HG03457 (cell line): ENCODE measurements around the gene ZSCAN30.
A peak's percentile ranks its signal among the peaks of the same experiment; 100 is the strongest.

Experiments used
- ATAC-seq: cut with Tn5 transposase; IDR thresholded peaks from one replicate; pipeline ENCODE4 v1.9.1; 2021; ENCODE audit warnings: moderate number of reproducible peaks; ENCODE audit not compliant: unreplicated experiment

Gene ZSCAN30

DNA sequence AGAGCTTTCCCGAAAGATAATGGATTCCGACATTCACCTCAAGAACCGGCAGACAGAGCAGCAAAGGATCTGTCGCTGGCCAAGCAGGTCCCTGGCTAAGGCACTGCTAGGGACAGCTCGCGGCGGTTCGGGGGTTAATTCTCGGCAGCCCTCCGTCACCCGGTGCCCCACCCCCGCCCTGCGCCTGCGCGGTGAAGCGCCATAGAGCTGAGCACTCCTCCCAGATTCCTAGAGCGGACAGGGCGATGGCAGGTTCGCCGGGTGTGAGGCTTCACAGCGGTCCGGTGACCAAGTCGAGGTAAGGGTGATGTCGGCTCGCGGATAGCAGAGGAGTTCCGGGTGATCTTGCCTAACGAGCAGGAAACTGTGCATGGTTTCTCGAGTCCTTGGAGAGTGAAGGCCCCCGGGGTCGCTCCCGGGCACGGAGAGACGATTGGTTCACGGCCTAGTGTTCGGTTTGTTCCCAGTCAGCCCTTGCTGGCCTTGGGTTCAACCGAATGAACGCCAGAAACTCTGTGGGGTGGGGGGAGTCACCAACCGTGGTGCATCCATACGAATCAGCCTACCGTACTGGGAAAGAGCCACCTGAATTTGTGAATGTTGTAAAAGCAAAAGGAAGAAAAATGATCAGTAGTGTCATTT is at the start of gene ZSCAN30:
ZSCAN30 (minus strand) TSS at position 136 of the 642 bp plus-strand sequence. CDS start 25,877 bp downstream, outside the sequence.
- peak; percentile 82 for ATAC-seq

DNA sequence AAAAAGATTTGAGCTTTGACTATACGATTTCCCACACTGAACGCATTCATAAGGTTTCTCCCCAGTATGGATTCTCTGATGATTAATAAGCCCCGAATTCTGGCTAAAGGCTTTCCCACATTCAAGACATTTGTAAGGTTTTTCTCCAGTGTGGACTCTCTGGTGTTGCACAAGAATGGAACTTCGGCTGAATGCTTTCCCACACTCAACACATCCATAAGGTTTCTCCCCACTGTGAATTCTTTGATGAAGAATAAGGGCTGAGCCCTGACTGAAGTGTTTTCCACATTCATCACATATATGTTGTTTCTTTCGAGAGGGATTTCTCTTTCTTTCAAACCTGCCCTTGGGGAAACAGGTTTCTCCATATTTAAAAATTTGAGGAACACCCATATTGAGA is 47.3 kb upstream of the ZSCAN30 start:
- no peak for ATAC-seq

DNA sequence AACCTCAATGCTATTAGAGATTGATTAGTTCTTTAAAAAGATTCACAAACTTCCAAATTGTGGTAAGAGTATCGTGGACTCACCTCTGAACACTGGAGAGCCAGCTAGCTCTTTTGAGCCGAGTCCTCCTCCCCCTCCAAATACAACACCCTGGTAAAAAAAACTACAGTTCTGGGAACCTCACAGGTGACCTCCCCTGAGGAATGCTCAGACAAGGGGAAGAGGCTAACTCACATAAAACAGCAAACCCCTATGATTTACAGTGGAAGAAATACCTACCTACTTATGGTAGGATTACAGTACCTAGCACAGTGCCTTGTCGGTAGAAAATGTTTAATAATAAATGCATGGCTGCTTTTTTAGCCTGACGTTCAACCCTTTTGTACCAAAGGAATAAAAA is 45.8 kb upstream of the ZSCAN30 start:
- no peak for ATAC-seq

DNA sequence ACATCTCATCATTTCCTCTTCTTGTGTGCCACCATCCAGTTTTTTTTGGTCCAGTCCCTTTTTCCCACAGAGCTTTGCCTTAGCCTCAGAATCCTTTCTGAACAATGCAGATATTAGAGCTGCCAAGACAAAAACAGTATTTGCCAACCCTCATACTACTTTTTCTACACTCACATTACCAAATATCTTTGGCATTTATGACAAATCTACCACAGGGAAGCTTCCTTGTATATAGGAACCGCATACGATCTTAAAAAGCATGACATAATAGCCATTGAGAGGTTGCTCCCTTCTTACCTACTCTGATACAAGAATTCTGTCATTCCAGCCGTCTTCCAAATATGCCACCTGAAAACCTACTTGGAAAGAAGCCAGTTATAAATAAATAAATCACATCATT is 44.8 kb upstream of the ZSCAN30 start:
- ATAC-seq = no peak

DNA sequence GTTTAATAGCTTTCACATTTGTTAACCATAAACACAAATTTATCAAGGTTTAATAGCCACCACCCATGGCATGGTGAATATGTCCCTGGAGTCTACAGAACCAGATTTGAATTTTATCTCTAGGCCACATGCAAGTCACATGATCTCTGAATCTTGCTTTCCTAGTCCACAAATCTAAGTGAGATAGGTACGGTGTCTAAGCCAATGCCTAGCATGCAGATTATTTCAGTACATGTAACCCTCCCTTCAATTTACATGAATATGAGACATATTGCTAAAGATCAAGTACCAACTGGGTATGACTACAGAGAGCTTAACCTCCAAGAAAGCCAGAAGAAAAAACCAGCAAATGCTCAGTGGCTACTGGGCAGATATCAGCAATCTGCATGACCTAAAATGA is 44.2 kb upstream of the ZSCAN30 start:
- ATAC-seq = no peak

DNA sequence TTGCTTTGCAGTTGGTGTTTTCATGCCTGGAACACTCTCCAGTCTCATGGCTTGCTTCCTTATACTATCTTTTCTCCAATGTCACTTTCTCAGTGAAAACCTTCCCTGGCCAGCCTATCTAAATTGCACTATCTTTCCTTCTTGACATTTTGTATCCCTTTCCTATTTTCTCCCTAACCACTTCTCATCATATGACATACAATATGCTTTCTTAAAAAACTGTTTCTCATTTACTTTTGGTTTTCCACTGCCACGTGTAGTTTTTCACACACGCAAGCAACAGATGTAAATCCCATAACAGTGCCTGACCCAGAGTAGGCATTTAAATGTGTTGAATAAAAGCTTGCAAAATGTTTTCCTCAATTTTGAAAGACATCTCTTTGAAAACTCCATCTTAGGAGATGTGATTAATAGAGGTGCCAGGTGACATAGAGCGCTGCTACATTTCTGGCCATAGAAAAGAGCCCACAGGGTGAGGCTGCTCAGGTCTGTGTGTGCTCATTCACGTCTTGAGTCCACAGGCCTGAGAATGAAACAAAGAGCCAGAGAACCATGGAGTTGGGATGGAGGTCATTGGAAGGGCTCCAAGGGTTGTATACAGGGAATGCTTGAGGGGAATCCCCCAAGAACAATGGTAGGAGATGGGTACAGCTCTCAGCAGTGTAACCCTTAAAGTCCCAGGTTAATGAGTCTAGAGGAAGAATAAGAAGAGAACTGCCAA is 41.5 kb upstream of the ZSCAN30 start:
- no peak for ATAC-seq

DNA sequence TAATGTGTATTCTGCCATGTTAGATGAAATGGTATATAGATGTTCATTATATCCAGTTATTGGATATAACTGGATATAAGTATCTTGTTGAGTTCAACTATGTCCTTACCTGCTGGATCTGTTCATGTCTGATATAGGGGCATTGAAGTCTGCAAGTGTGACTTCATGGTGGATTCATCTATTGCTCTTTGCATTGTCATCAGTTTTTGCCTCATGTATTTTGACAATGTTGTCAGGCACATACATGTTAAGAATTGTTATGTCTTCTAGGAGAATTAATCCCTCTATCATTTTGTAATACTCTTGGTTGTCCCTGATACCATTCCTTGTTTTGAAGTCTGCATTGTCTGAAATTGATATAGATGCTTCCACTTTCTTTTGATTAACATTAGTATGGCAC is 38.8 kb upstream of the ZSCAN30 start:
- no peak for ATAC-seq

DNA sequence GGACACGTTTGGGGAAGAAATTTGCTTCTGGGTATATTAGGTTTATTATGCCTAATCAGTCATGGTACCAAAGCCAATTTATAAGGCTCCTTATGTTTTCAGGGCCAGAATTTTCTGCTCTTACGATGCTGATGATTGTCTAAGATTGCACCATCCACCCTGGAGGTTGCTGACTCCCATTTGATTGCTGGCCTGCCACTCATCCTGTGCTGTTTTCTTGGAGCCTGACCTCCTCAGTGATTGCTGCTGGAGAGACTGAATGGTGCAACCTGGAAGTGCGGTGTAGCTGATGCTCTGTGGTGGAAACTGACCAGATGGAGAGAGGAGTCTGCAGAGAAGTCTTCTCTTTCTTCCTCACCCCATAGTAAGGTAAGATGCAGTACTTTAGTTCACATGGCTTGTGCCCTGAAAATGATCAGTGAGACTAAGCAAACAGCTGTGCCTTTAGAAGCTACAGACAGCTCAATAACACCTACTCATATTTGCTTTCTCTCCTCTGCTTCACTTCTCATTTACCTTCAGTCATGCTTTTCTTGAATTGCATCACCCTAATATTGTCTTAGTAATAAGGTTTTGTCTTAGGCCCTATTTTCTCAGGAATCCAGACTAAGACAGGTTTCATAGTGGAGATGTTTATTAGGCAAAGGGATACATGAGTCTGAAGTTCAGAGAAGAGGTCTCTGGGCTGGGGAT is 36.8 kb upstream of the ZSCAN30 start:
- no peak for ATAC-seq

DNA sequence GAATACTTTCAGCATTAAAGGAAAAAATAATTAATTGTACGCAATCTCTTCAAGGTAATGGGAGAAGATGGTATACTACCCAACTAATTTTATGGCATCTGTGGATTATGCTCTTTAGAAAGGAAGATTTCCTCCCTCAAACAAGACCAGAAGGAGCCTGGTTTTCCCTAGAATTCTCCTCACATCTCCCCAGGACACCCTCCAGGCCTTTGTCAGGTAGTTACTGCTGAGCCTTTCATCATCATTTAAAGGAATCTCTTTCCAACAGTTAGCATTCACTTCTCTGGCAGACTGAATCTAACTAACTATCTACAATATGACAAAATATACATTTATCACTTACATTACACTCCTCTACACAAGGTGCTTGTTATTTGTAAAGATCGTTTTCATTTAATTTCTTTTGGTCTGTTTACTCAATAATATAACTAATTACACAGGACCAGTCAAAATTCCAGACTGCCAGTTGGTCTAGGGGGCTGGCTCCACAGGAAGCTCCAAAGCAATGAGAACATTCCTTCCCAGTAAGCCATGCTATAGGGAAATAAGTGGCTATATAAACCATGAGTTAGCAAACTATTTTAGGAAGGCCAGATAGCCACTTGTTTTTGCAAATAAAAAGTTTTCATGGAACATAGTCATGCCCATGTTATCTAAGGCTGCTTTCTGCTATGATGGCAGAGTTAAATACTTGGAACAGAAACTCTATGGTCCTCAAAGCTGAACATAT is 35.1 kb upstream of the ZSCAN30 start:
- ATAC-seq = no peak

DNA sequence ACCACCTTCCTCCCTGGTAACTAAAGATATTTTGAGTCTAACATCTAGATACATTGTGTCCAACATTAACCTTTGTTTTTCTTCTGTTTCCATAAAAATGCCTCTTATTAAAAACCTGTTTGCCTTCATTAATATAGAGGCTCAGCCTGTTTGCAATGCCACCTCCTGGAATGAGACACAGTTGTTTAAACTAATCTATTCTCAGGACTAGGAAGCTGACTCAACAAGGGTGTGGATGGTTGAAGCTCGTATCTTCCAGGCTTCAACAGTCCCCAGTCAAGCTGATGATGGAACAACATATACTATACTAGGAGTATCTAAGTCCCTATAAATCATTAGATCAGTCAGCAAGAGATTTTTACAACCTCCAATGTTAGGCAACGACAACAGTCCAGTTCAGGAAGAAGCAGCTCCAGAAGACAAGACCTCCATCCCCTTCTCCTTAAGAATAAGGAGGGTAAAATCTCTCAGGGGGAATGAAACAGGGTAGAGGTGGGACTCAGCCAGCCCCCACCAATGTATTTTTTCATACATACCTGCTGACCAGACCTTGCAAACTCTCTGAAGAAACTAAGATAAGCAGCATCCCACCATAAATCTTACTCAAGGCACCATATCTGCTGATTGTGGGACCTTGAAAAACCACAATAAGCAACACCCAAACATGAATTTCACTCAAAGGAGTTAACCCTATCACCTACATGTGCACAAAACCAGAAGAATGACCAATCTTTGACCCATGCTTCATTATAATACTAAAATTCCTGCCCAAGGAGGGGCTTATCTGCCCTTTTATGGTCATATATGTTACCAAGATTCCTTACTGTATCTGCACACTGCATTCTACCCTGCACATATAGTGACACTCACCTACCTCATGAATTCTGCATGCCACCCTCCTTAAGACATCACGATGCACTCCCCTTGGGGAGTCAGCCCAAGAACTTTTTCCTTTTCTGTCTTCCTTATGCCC is 32.7 kb upstream of the ZSCAN30 start:
- no peak for ATAC-seq

DNA sequence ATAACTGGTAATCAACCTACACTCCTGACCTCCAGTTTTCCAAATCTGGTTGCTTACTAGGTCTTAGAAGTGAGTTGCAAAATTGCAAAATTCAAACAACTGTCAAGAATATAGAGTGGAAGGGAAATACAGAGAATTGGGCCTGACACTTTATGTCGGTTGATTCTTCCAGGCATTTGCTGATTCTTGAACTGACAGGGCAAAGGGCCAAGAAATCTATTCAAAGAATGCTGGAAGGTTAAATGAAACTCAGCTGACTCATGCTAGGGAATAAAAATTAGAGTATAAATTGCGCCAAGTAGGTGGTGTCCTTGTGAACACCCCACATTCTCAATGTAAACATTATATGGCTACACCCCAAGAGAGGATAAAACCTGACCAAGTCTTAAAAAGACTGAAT is 21.5 kb upstream of the ZSCAN30 start:
- ATAC-seq = no peak

DNA sequence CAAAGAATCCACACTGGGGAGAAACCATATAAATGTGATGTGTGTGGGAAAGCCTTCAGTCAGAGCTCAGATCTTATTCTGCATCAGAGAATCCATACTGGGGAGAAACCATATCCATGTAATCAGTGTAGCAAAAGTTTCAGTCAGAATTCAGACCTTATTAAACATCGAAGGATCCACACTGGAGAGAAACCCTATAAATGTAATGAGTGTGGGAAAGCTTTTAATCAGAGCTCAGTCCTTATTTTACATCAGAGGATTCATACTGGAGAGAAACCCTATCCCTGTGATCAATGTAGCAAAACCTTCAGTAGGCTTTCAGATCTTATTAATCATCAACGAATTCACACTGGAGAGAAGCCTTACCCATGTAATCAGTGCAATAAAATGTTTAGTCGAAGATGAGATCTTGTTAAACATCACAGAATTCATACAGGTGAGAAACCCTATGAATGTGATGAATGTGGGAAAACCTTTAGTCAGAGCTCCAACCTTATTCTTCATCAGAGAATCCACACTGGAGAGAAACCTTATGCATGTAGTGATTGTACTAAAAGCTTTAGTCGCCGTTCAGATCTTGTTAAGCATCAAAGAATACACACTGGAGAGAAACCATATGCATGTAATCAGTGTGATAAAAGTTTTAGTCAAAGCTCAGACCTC is 16.7 kb upstream of the ZSCAN30 start:
- ATAC-seq = no peak

DNA sequence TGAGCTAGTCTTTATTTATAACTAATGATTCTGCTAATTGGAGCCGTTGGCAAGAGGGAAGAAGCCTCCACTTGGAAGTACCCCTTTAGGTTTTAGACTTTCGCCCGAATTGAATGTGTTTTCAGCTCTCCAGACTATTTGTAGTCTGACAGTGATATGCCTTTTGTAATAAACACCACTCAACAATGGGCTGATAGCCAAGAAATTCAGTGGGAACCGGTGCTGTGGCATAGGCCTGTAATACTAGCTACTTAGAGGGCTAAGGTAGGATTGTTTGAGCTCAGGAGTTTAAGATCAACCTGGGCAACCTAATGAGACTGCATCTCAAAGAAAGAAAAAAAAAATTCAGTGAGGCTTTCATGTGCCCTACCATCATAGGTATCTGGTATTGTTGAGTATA is 13.6 kb upstream of the ZSCAN30 start:
- ATAC-seq = no peak

DNA sequence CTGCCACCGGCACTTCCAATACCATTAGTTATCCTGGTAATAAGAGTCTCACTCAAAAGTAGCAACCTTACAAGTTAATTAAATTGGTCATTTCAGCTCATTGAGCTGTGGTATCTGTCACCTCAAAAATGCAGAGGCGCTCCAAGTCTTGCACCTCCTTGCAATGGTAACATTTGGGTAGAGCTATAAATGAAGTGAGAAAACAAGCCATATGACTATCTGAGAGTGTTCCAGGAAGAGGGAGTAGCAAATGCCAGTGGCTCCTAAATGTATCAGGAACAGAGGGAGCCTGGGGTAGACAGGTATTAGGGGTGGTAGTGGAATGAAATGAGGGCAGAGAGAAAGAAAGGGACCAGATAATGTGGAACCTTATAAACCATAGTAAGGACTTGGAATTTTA is 6.0 kb upstream of the ZSCAN30 start:
- no peak for ATAC-seq

DNA sequence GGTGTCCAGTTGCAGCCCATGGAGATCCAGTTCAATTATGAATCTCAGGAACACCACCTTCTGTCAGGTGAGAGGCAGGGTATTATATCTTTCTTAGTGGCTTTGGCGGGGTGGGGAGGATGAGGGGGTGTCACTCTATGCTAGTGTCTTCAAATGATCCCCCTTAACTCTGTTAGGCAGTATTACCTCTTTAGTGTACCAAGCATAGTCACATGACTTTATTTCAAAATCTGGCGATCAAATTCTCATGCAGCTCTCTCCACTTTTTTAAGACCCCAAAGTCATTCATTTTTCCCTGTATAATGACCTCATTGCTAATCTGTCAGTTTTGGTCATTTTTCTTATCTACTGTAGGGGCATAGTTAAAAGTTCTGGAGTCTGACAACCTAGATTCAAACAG is 1.1 kb upstream of the ZSCAN30 start:
- no peak for ATAC-seq

DNA sequence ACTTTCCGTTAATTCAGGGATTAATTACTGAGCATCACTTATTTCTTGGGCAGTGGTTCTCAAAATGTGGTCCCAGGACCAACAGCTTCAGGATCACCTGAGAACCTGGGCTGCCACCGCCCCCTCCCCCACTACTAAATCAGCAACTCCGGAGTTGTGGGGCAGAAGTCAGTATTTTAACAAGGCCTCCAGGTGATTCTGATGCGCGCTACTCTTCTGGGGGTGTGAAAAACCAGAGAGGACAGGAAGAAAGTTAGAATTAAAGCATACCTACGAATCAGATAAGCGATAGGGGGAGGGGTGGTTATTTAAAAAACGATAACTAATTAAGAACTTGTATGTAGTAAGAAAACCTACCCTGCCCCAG is 319 bp downstream of the ZSCAN30 start:
- ATAC-seq = peak; percentile 23

DNA sequence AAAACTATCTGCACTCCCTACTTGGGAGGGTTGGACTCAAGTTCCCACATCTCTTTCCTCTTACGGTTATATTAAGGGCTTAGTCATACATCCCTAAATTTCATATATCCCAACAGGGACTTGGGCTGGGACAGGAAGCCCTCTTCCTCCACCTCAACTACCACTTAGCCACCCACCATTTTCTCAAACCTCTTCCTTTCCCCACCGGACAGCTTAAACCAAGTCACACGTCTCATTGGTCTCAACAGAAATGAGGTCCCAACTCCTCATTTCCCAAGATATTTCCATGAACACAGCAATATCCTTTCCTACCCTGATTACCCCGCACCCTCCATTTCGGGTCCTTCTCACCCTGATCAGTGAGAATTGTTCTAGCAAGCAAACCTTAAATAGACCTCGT is 736 bp downstream of the ZSCAN30 start:
- no peak for ATAC-seq

DNA sequence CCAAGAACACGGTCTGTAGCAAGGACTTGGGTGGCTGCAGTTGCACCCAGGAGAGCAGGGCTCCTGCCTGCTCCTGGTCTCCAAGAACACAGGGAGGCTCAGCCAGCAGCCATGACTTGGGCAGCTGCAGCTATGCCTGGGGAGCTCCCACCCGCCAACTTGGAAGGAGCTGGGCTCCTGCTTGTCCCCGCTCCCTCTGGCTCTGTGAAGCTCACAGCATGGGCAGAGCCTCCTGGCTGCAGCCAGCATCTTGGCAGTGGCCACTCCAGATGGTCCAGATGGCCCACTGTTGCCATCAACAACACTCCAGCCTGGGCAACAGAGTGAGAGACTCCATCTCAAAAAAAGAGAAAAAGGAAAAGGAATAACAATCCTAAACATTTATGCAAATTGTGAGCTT is 5.2 kb downstream of the ZSCAN30 start:
- ATAC-seq = no peak

DNA sequence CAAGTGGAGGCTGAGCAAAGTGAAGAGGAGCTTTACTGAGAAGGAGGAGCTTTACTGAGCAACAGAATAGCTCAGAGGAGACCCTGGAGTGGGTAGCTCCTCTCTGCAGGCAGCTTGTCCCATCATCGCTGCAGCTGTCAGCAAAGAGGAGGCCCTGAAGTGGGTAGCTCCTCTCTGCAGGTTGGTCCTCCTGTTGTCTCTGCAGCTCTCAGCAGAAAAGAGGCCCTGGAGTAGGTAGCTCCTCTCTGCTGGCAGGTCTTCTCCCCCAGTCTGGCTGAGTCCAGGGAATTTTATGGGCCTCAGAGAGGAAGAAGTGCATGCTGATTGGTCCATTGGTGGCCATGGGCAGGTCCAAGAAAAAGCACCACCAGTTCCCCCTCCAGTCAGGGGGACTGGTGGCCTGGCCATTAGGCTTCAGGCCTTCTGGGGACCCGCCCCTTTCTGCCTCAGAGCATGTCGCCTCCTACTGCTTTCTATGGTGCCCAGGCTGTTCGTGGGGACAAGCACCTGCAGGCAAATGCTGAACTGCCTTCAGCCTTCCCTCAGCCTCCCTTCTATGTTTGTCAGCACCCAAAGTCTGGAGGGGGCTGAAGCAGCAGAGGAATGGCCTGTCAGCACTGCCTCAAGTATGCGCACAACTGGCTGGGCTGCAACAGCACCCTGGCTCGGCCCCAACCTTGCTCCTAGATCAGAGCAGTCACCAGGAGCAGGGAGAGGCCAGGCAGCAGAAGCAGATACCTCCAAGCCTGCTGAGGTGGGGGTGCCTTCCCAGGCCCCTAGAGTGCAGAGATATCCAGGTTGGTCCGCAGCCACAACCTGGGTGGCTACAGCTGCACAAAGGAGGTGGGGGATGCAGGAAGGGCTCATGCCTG is 5.9 kb downstream of the ZSCAN30 start:
- no peak for ATAC-seq
